PFSK-1 (cell line): ENCODE data around the gene RPH3AL.

ENCODE experiments used
- POLR2AphosphoS5 ChIP-seq: IDR thresholded peaks from 2 replicates; pipeline ENCODE4 v1.6.1; 2012; ENCODE audit warnings: low read depth, mild to moderate bottlenecking, control low read depth, low read length, moderate library complexity
- REST ChIP-seq, 2 experiments: IDR thresholded peaks; 2 replicates each; pipeline versions ENCODE4 v1.6.1 to v1.8.0; 2011 to 2012; ENCODE audit warnings: low read depth in 2 of 2, low read length in 2 of 2, control low read depth in 1 of 2, inconsistent platforms in 1 of 2, mild to moderate bottlenecking in 1 of 2, moderate library complexity in 1 of 2; ENCODE audit not compliant: insufficient read depth in 1 of 2
- SIN3A ChIP-seq: IDR thresholded peaks from 2 replicates; pipeline ENCODE4 v1.6.1; 2012; ENCODE audit warnings: mild to moderate bottlenecking, low read length, moderate library complexity, borderline replicate concordance; ENCODE audit not compliant: insufficient read depth
- TAF1 ChIP-seq: IDR thresholded peaks from 2 replicates; pipeline ENCODE4 v1.6.1; 2012; ENCODE audit warnings: low read length, control low read depth, borderline replicate concordance; ENCODE audit not compliant: insufficient read depth

GRCh38 chr17:298791-299450, 53.7 kb downstream of the RPH3AL start:
- TF ChIP-seq TAF1 (no peak), POLR2AphosphoS5 (no peak), REST (IDR thresholded peaks at IDR 0.05; ENCODE audit: insufficient read depth in 1 of 2, low read depth in 2 of 2, low read length in 2 of 2) (no peak), SIN3A (no peak)
